GM18951 (cell line): ENCODE data around the gene INAFM2.

Source experiments
- POLR2A ChIP-seq: IDR thresholded peaks from 4 replicates; pipeline ENCODE4 v1.6.1; 2011; ENCODE audit warnings: mild to moderate bottlenecking; ENCODE audit not compliant: insufficient read length, insufficient read depth; ENCODE audit errors: extremely low read depth
- in situ Hi-C: fragments of 300-500 bp; cut with MboI; formaldehyde crosslinking; loops from one replicate; pipeline ENCODE4 v1.12.0; 2022; ENCODE audit warnings: low sequenced_read_pairs, mixed read lengths, inconsistent platforms; ENCODE audit not compliant: unreplicated experiment

Gene INAFM2

DNA sequence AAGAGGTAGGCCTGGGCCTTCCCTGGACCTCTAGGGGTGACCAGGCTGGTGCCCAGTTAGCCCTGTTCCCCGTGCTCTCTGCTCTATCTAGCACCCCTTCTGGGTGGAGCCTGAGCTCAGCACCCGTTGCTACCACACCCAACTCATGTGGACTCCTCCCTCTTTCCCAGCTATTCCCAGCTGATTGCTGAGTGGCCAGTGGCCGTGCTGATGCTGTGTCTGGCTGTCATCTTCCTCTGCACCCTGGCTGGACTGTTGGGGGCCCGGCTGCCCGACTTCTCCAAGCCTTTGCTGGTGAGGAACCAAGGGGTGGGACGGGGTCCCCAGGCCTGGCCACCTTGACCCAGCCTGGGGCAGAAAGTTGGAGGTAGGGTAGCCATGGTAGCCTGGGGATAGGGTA lies 40.8 kb downstream of the INAFM2 start:
- no peak for TF ChIP-seq POLR2A
- in situ Hi-C loops = no loop called here

DNA sequence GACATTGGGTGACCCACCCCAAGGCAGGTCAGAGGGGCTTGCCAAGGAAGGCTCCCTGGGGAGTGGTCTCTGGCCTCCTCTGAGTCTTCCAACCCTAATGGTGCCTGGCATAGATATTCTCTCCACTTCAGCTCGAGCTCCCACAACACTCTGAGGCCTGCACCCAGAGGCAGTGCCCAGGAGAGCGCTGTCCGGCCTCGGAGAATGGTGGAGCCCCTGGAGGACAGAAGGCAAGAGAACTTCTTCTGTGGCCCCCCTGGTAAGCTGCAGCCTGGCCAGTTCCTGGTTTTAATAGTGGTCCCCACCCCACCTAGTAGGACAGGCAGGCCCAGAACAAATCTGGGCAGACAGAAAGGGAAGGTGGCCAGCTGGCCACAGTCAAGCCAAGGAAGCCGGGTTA lies 41.5 kb downstream of the INAFM2 start:
- TF ChIP-seq POLR2A = no peak
- in situ Hi-C loops = no loop called here

DNA sequence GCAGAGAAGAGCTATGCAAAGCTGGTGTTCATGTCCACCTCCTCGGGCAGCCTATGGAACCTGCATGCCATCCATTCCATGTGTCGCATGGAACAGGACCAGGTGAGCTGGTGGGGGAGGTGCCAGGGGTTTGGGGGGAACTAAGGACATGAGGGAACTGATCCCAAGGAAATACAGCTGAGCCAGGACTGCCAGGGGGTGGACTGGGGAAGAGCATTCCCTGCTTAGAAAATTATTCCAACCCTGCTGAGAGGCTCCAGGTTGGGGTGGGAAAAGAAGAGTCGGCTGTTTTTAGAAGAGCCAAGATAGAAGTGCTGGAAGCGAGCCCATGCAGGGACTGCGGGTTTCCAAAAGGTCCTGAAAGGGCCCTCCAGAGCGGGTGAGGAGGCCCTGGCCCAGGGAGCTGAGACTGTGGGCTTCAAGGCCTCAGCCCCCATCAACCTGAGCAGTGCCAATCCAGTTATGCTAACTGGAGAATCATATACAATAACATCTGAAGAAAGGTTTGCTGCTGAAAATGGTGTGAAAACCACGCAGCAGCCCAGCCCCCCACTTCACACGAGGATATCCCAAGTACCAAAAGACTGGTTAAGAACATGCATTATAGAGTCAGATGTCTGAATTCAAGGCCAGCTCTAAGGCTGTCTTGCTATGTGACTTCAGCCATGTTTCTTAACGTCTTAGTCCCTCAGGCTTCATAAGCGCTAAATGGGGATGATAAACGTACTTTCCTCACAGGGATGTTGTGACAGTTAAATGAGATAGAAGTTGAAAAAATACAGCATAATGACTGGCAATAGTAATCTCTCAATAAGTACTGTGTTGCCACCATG lies 42.3 kb downstream of the INAFM2 start:
- in situ Hi-C loops = no loop called here
- no peak for TF ChIP-seq POLR2A

DNA sequence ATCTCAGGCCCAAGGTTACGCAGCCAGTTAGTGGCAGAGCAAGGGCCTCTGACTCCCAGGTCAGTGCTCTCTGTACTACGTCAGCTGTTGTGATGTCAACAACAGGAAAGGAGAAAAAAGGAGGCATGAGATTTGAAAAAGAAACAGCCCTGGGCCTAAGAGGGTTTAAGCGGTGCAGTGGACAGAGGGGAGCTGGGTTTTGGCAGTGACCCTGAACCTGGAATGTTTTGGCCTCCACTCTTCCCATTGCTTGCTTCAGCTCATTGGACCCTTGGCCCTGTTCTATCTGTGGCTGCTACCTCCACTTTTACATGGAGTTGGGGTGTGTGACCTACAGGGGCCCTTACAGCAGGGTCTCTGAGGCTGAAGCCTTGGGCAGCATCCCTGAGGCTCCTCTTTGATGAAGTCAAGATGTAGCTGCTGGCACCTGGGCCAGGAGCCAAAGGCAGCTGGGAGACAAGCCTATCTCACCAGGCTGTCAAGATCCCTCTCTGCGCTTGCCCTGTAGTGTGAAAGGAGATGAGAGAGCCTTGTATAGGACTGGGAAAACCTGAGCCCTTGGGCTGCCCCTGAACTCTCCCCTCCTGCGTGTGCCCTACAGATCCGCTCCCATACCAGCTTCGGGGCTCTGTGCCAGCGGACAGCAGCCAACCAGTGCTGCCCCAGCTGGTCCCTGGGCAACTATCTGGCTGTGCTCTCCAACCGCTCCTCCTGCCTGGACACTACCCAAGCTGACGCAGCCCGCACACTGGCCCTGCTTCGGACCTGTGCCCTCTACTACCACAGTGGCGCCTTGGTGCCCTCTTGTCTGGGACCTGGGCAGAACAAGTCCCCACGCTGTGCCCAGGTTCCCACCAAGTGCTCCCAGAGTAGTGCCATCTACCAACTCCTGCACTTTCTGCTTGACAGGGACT lies 43.2 kb downstream of the INAFM2 start:
- in situ Hi-C loops = no loop called here
- no peak for TF ChIP-seq POLR2A

DNA sequence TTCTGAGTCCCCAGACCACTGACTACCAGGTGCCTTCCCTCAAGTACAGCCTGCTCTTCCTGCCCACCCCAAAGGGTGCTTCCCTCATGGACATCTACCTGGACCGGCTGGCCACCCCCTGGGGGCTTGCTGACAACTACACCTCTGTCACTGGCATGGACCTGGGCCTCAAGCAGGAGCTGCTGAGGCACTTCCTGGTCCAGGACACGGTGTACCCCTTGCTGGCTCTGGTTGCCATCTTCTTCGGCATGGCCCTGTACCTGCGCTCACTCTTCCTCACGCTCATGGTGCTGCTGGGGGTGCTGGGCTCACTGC lies 43.8 kb downstream of the INAFM2 start:
- in situ Hi-C loops = no loop called here
- TF ChIP-seq POLR2A = no peak

DNA sequence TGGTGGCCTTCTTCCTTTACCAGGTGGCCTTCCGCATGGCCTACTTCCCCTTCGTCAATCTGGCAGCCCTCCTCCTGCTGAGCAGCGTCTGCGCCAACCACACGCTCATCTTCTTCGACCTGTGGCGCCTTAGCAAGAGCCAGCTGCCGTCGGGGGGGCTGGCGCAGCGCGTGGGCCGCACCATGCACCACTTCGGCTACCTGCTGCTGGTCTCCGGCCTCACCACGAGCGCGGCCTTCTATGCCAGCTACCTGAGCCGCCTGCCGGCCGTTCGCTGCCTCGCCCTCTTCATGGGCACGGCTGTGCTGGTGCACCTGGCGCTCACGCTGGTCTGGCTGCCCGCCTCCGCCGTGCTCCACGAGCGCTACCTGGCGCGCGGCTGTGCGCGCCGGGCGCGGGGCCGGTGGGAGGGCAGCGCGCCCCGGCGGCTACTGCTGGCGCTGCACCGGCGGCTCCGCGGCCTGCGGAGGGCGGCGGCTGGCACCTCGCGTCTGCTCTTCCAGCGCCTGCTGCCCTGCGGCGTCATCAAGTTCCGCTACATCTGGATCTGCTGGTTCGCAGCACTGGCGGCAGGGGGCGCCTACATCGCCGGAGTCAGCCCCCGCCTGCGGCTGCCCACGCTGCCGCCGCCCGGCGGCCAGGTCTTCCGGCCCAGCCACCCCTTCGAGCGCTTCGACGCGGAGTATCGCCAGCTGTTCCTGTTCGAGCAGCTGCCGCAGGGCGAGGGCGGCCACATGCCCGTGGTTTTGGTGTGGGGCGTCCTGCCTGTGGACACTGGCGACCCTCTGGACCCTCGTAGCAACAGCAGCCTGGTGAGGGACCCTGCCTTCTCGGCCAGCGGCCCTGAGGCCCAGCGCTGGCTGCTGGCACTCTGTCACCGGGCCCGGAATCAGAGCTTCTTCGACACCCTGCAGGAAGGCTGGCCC lies 44.5 kb downstream of the INAFM2 start:
- no peak for TF ChIP-seq POLR2A
- in situ Hi-C loops = no loop called here

DNA sequence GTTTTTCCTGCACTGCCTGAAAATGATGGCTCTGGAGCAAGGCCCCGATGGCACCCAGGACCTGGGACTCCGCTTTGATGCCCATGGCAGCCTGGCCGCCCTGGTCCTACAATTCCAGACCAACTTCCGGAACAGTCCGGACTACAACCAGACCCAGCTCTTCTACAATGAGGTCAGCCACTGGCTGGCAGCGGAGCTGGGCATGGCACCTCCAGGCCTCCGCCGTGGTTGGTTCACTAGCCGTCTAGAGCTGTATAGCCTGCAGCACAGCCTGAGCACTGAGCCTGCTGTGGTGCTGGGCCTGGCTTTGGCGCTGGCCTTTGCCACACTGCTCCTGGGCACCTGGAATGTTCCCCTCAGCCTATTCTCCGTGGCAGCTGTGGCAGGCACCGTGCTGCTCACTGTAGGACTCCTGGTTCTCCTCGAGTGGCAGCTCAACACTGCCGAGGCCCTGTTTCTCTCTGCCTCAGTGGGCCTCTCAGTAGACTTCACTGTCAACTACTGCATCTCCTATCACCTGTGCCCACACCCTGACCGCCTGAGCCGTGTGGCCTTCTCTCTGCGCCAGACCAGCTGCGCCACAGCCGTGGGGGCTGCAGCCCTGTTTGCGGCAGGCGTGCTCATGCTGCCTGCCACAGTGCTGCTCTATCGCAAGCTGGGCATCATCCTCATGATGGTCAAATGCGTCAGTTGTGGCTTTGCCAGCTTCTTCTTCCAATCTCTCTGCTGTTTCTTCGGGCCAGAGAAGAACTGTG lies 45.4 kb downstream of the INAFM2 start:
- in situ Hi-C loops = no loop called here

DNA sequence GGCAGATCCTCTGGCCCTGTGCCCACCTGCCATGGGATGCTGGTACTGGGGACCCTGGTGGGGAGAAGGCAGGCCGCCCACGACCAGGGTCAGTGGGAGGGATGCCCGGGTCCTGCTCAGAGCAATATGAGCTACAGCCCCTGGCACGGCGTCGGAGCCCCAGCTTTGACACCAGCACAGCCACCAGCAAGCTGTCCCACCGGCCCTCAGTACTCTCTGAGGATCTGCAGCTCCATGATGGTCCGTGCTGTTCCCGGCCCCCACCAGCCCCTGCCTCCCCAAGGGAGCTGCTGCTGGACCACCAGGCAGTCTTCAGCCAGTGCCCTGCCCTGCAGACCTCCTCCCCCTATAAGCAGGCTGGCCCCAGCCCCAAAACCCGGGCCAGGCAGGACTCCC lies 46.0 kb downstream of the INAFM2 start:
- TF ChIP-seq POLR2A = no peak
- in situ Hi-C loops = no loop called here

More for the DNA sequence above, 45.4 kb downstream of the INAFM2 start:
- no peak for TF ChIP-seq POLR2A

DNA sequence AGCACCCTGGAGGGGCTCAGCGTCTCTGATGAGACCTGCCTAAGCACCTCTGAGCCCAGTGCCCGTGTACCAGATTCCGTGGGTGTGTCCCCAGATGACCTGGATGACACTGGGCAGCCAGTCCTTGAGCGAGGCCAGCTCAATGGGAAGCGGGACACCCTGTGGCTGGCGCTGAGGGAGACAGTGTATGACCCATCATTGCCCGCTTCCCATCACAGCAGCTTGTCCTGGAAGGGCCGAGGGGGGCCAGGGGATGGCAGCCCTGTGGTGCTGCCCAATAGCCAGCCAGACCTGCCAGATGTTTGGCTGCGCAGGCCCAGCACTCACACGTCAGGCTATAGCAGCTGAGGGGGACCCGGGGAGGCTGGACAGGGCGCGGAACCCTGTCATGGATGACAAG lies 46.5 kb downstream of the INAFM2 start:
- in situ Hi-C loops = loop anchor here (10.0 kb wide), 1 partner anchor 55 kb away; no protein-coding TSS in a partner anchor
- TF ChIP-seq POLR2A = no peak

DNA sequence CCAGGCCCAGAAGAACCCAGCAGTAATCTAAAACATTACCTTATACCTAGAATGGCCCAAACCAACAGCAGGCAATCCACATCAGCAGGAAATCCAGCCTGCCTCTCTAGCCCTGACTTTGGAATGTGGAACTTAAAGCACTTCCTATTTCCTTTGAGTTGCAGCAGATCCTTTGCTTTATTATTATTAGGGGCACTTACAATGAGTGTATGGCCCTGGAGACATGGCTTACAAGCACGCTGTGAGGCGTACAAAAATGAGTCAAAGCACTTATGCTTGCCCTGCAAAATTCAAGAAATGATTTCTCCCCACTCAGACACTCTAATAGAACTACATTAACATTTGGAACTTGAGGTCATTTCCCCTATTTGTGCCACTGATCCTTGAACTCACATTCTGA lies 49.5 kb downstream of the INAFM2 start:
- in situ Hi-C loops = loop anchor here (10.0 kb wide), 1 partner anchor 52 kb away; no protein-coding TSS in a partner anchor
- TF ChIP-seq POLR2A = no peak
